ENCODE measurements around the gene GRIN2A. TPM values are rescaled to one million over a fixed set of nuclear protein-coding genes. Genes with fewer than 3 reads are reported as not detected.

The GRIN2A gene
- total RNA-seq, 1 donor, result 3.4 TPM

DNA sequence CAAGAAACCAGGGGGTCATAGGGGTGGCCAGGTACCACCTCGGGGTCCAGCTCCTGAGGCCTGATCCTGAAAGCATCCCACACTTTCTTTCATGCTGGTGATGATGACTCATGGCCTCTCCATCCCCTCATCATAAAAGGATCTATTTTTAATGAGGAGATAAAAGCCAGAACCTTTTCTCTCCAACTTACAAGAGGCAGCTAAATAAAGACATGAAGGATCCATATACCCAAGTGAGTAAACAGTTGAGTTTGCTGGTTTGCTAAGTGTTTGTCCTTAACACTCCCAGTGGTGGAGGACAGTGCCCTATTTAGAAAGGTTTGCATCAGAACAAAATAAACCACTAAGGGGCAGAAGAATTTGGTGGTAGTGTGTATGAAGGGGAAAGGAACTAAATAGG lies 383.8 kb downstream of the GRIN2A start:
- H3K4me3 ChIP-seq (ENCODE audit: low read depth, low read length), result no peak overlapping the region
- DNase-seq (ENCODE audit: low read depth), result no peak
- TF ChIP-seq, protein P1, sequence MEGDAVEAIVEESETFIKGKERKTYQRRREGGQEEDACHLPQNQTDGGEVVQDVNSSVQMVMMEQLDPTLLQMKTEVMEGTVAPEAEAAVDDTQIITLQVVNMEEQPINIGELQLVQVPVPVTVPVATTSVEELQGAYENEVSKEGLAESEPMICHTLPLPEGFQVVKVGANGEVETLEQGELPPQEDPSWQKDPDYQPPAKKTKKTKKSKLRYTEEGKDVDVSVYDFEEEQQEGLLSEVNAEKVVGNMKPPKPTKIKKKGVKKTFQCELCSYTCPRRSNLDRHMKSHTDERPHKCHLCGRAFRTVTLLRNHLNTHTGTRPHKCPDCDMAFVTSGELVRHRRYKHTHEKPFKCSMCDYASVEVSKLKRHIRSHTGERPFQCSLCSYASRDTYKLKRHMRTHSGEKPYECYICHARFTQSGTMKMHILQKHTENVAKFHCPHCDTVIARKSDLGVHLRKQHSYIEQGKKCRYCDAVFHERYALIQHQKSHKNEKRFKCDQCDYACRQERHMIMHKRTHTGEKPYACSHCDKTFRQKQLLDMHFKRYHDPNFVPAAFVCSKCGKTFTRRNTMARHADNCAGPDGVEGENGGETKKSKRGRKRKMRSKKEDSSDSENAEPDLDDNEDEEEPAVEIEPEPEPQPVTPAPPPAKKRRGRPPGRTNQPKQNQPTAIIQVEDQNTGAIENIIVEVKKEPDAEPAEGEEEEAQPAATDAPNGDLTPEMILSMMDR (IDR thresholded peaks at IDR 0.05; ENCODE audit: insufficient read depth, low read length), result no peak

- TF ChIP-seq, protein P1 (IDR thresholded peaks at IDR 0.05; ENCODE audit: insufficient read depth, low read length), result no peak
- no peak overlapping the region for H3K4me3 ChIP-seq (ENCODE audit: low read depth, low read length)
- peak; percentile 82 for DNase-seq (ENCODE audit: low read depth)
These were observed 384.9 kb downstream of the GRIN2A start for GRCh38 chr16:9797306-9797705.

GRCh38 chr16:9793623-9794022 lies 388.6 kb downstream of the GRIN2A start:
- no peak for DNase-seq (ENCODE audit: low read depth)
- TF ChIP-seq, protein P1 (IDR thresholded peaks at IDR 0.05; ENCODE audit: insufficient read depth, low read length), result no peak
- no peak overlapping the region for H3K4me3 ChIP-seq (ENCODE audit: low read depth, low read length)

DNA sequence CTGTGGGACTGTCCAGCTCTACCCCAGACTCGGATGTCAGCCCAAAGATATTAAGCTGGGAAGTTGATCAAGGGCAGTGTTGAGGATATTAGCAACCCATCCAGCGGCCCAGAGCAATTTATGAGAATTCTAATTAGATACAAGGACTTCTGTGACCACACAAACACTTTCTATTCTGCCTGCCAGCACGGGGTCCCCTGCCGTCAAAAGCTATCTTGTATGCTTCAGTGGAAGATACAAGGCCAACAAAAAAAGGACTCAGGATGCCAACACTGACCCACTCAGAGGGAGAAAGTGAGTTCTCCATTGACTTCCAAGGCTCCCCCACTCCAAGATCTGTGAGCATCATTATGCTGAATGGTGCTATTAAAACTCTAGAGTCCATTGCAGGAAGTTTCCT lies 390.7 kb downstream of the GRIN2A start:
- no peak overlapping the region for H3K4me3 ChIP-seq (ENCODE audit: low read depth, low read length)
- DNase-seq (ENCODE audit: low read depth), result no peak
- TF ChIP-seq, protein P1 (IDR thresholded peaks at IDR 0.05; ENCODE audit: insufficient read depth, low read length), result no peak

DNA sequence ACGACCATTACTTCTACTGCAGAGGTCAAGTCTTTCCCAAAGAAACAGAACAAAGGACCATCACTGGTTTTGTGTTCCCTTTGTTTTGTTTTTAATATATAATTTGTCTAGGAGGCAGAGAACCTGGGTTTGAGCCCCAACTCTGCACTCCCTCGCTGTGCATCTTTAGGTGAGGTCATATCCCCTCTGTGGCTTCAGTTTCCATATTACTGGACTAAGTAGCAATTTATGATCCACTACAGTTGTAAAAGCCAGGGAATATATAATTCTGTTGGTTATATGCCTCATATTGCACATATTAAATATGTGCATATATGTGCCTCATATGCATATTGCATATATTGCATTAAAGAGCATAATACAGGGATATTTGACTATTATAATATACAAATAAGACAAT lies 392.0 kb downstream of the GRIN2A start:
- H3K4me3 ChIP-seq (ENCODE audit: low read depth, low read length), result no peak overlapping the region
- TF ChIP-seq, protein P1 (IDR thresholded peaks at IDR 0.05; ENCODE audit: insufficient read depth, low read length), result no peak
- DNase-seq (ENCODE audit: low read depth), result no peak

- DNase-seq (ENCODE audit: low read depth), result peak; percentile 5
- H3K4me3 ChIP-seq (ENCODE audit: low read depth, low read length), result no peak overlapping the region
- TF ChIP-seq, protein P1 (IDR thresholded peaks at IDR 0.05; ENCODE audit: insufficient read depth, low read length), result no peak
These were observed 394.5 kb downstream of the GRIN2A start for GRCh38 chr16:9787717-9788116.

DNA sequence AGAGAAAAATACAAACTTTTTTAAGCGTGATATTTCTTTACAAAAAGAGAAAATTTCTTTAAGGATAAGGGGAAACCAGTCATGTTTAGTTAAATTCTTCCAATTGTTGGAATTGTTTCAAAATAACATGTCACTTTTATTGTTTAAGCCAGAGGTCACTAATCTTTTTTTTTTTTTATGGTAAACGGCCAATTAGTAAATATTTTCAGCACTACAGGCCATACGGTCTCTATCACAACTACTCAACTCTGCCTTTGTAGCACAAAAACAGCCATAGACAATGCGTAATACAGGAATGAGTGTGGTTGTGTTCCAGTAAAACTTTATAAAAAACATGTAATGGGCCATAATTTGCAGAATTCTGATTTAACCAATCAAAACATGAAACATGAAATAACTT lies 401.4 kb downstream of the GRIN2A start:
- peak; percentile 10 for DNase-seq (ENCODE audit: low read depth)

More for the DNA sequence above, 401.4 kb downstream of the GRIN2A start:
- H3K4me3 ChIP-seq (ENCODE audit: low read depth, low read length), result no peak overlapping the region
- TF ChIP-seq, protein P1 (IDR thresholded peaks at IDR 0.05; ENCODE audit: insufficient read depth, low read length), result no peak
